WI38 (cell line): ENCODE measurements around the gene JCAD.

Source experiments
- H3K4me3 ChIP-seq: 2 replicates; pipeline ENCODE4 v1.5.1; 2011; ENCODE audit warnings: low read depth, mild to moderate bottlenecking, control low read depth, low read length
- CTCF ChIP-seq: IDR thresholded peaks from 2 replicates; pipeline ENCODE4 v1.5.1; 2012; ENCODE audit warnings: low read depth, mild to moderate bottlenecking, control low read depth, low read length

Gene JCAD

GRCh38 chr10:29970012-29970396 lies 89.4 kb downstream of the JCAD start:
- H3K4me3 ChIP-seq = no peak overlapping the region
- TF ChIP-seq CTCF = no peak

GRCh38 chr10:29969255-29970011 lies 90.0 kb downstream of the JCAD start:
- H3K4me3 ChIP-seq = no peak overlapping the region
- TF ChIP-seq CTCF = no peak

GRCh38 chr10:29968585-29968984 lies 90.8 kb downstream of the JCAD start:
- no peak overlapping the region for H3K4me3 ChIP-seq
- TF ChIP-seq CTCF = no peak

GRCh38 chr10:29966269-29966668 lies 93.1 kb downstream of the JCAD start:
- H3K4me3 ChIP-seq = no peak overlapping the region
- no peak for TF ChIP-seq CTCF
